RWPE2 (cell line): ENCODE results near the gene PCDHGB1.
"Not testable (repeated sequence)": the region's sequence is repeated elsewhere in the genome, so short reads cannot be mapped to it uniquely, and the experiment has no call there.

Experiments used
- ATAC-seq: fragments of 200-7000 bp; cut with Tn5 transposase; 3 replicates; pipeline ENCODE4 v1.9.1; 2021; ENCODE audit warnings: low read depth
- DNase-seq: peaks from one replicate; pipeline ENCODE4 v3.0.0-alpha.2; 2020; ENCODE audit warnings: low spot score
- H3K27ac ChIP-seq: fragments of 450-650 bp; 2 replicates; pipeline ENCODE4 v1.5.1; 2017; ENCODE audit warnings: mild to moderate bottlenecking; ENCODE audit not compliant: poor library complexity, severe bottlenecking
- H3K27me3 ChIP-seq: fragments of 250-450 bp; sonication (Bioruptor Pico); 2 replicates; pipeline ENCODE4 v1.5.1; 2021; ENCODE audit warnings: mild to moderate bottlenecking, moderate library complexity; ENCODE audit not compliant: insufficient read depth, poor library complexity, severe bottlenecking
- H3K36me3 ChIP-seq: fragments of 250-450 bp; sonication (Bioruptor Pico); 2 replicates; pipeline ENCODE4 v1.5.1; 2020; ENCODE audit warnings: low read depth, mild to moderate bottlenecking, moderate library complexity
- H3K4me1 ChIP-seq: fragments of 250-450 bp; sonication (Bioruptor Pico); 2 replicates; pipeline ENCODE4 v1.5.1; 2021; ENCODE audit warnings: mild to moderate bottlenecking, moderate library complexity; ENCODE audit not compliant: insufficient read depth, poor library complexity, severe bottlenecking
- H3K4me3 ChIP-seq: fragments of 250-450 bp; sonication (Bioruptor Pico); 2 replicates; pipeline ENCODE4 v1.5.1; 2021; ENCODE audit warnings: mild to moderate bottlenecking, moderate library complexity; ENCODE audit not compliant: severe bottlenecking
- H3K9me3 ChIP-seq: fragments of 250-450 bp; sonication (Bioruptor Pico); 2 replicates; pipeline ENCODE4 v1.5.1; 2021; ENCODE audit warnings: mild to moderate bottlenecking, moderate library complexity; ENCODE audit not compliant: severe bottlenecking
- CTCF ChIP-seq: fragments of 450-650 bp; IDR thresholded peaks from one replicate; pipeline ENCODE4 v1.5.1; 2017; ENCODE audit warnings: mild to moderate bottlenecking, moderate library complexity; ENCODE audit not compliant: poor library complexity, severe bottlenecking

The PCDHGB1 gene

GRCh38 chr5:141374627-141375026, 24.7 kb downstream of the PCDHGB1 start:
- no peaks in the 10 kb centered on the region for H3K4me1 ChIP-seq
- no peak overlapping the region for H3K4me3 ChIP-seq

GRCh38 chr5:141375444-141376155, 25.7 kb downstream of the PCDHGB1 start:
- H3K27ac ChIP-seq, H3K9me3 ChIP-seq, H3K4me3 ChIP-seq, H3K36me3 ChIP-seq, H3K4me1 ChIP-seq, DNase-seq, ATAC-seq: not testable (repeated sequence)
- H3K27me3 ChIP-seq = peaks cover 40% of the 10 kb centered on the region

More at GRCh38 chr5:141374627-141375026, 24.7 kb downstream of the PCDHGB1 start:
- H3K9me3 ChIP-seq = no peaks in the 10 kb centered on the region
- ATAC-seq (no peak), DNase-seq (no peak)
- H3K27ac ChIP-seq = no peak overlapping the region
- peaks cover 46% of the 10 kb centered on the region for H3K27me3 ChIP-seq
- no peak for TF ChIP-seq CTCF
- no peaks in the 10 kb centered on the region for H3K36me3 ChIP-seq

- Histone ChIP-seq H3K9me3 (peaks cover 16% of the 10 kb centered on the region), H3K4me1 (no peaks in the 10 kb centered on the region), H3K27ac (no peak within 1 kb of the TSS), H3K36me3 (no peaks in the 10 kb centered on the region), H3K27me3 (peaks cover 36% of the 10 kb centered on the region), H3K4me3 (peak within 1 kb of the TSS; percentile 34)
- TF ChIP-seq CTCF = peak; percentile 74
- ATAC-seq (peak; percentile 60; the same call in 2 of the 3 replicates), DNase-seq (no peak)
Measured at GRCh38 chr5:141382469-141383294, 32.8 kb downstream of the PCDHGB1 start, which contains the start of gene PCDHGA7. PCDHGA7 (plus strand) TSS chr5:141382742; CDS start chr5:141382900, 158 bp downstream.

- peaks cover 36% of the 10 kb centered on the region for H3K27me3 ChIP-seq
- DNase-seq (no peak), ATAC-seq (no peak)
- H3K9me3 ChIP-seq = peaks cover 18% of the 10 kb centered on the region
- no peaks in the 10 kb centered on the region for H3K4me1 ChIP-seq
- no peak overlapping the region for H3K27ac ChIP-seq
- H3K4me3 ChIP-seq = no peak overlapping the region
- H3K36me3 ChIP-seq = no peaks in the 10 kb centered on the region
- no peak for TF ChIP-seq CTCF
Measured at GRCh38 chr5:141383345-141383744, 33.4 kb downstream of the PCDHGB1 start.

- no peak overlapping the region for H3K4me3 ChIP-seq
- H3K9me3 ChIP-seq = peaks cover 32% of the 10 kb centered on the region
- ATAC-seq (no peak), DNase-seq (no peak)
- peaks cover 27% of the 10 kb centered on the region for H3K27me3 ChIP-seq
- no peak overlapping the region for H3K27ac ChIP-seq
- no peaks in the 10 kb centered on the region for H3K4me1 ChIP-seq
- no peaks in the 10 kb centered on the region for H3K36me3 ChIP-seq
- TF ChIP-seq CTCF = no peak
Measured at GRCh38 chr5:141384471-141385267, 34.8 kb downstream of the PCDHGB1 start.
